HepG2 (cell line): ENCODE data around the gene ATOH8. TPM values are rescaled to one million over a fixed set of nuclear protein-coding genes. Genes with fewer than 3 reads are reported as not detected.
A peak's percentile ranks its signal among the peaks of the same experiment; 100 is the strongest.

ENCODE experiments used
- ATAC-seq: fragments of 200-7000 bp; cut with Tn5 transposase; 3 replicates; pipeline ENCODE4 v1.9.1; 2020; ENCODE audit warnings: mild to moderate bottlenecking, moderate library complexity
- BruUV-seq: library from RNA; stranded (reverse); fragments of 400-500 nt; replicated peaks from 2 replicates; lab custom pipeline; 2021; lab: Mats Ljungman, UMichigan
- CTCF ChIA-PET: fragments of 300-600 bp; formaldehyde crosslinking; extraction: SDS; loops from one replicate; lab custom pipeline; 2021; ENCODE audit warnings: low total read pairs, inconsistent platforms, low intra/inter-chr PET ratio; lab: Yijun Ruan, JAX
- POLR2A ChIA-PET: fragments of 350-600 bp; sonication (Branson Sonifier 250); formaldehyde crosslinking; loops from one replicate; lab custom pipeline; 2020; ENCODE audit warnings: antibody characterized with exemption, inconsistent platforms; lab: Yijun Ruan, JAX
- DNase-seq: peaks from one replicate; pipeline ENCODE4 v3.0.0-alpha.2; 2015; ENCODE audit warnings: low spot score
- FAIRE-seq: peaks from 3 replicates; lab custom pipeline; 2011; peaks lifted over from hg19 to GRCh38; lab: Jason Lieb, UNC
- H2AFZ ChIP-seq: one replicate; pipeline ENCODE4 v1.6.1; 2011; ENCODE audit warnings: low read length, inconsistent platforms
- H3K27ac ChIP-seq: fragments of 300-600 bp; 3 replicates; pipeline ENCODE4 v1.8.0; 2011; ENCODE audit warnings: mixed run types, mild to moderate bottlenecking, mixed read lengths, low read length, inconsistent platforms; ENCODE audit not compliant: insufficient read depth; ENCODE audit errors: extremely low read length
- H3K27me3 ChIP-seq, 2 experiments: fragments of 200-600 bp in 1 of 2; 2 replicates in 1 of 2; 3 replicates in 1 of 2; pipeline versions ENCODE4 v1.6.0 to v1.8.0; 2011; ENCODE audit warnings: low read length in 2 of 2, mild to moderate bottlenecking in 2 of 2, moderate library complexity in 2 of 2, inconsistent platforms in 1 of 2; ENCODE audit not compliant: insufficient read depth in 2 of 2, control insufficient read depth in 1 of 2
- H3K36me3 ChIP-seq, 2 experiments: fragments of 200-600 bp in 1 of 2; replicated peaks in 1 of 2; 2 replicates in 1 of 2; 3 replicates in 1 of 2; pipeline versions ENCODE4 v1.5.1 to v1.8.0; 2011; ENCODE audit warnings: low read length in 2 of 2, inconsistent platforms in 1 of 2; ENCODE audit not compliant: insufficient read depth in 2 of 2, control insufficient read depth in 1 of 2
- H3K4me1 ChIP-seq: 2 replicates; pipeline ENCODE4 v1.5.1; 2012; ENCODE audit warnings: low read length, inconsistent platforms; ENCODE audit not compliant: insufficient read depth
- H3K4me2 ChIP-seq: 2 replicates; pipeline ENCODE4 v1.6.0; 2011; ENCODE audit warnings: low read depth, low read length, inconsistent platforms
- H3K4me3 ChIP-seq, 3 experiments: fragments of 200-600 bp in 1 of 3; sonication (generic), shearing (Covaris generic) in 1 of 3; replicated peaks in 1 of 3; 2 replicates each; pipeline ENCODE4 v1.5.1; 2011 to 2016; ENCODE audit warnings: low read length in 3 of 3, inconsistent platforms in 2 of 3, low read depth in 2 of 3, mild to moderate bottlenecking in 2 of 3, control low read depth in 1 of 3, mixed read lengths in 1 of 3; ENCODE audit not compliant: insufficient read depth in 1 of 3
- H3K79me2 ChIP-seq: one replicate; pipeline ENCODE4 v1.6.1; 2011; ENCODE audit warnings: low read length, inconsistent platforms; ENCODE audit not compliant: insufficient read depth
- H3K9ac ChIP-seq: 2 replicates; pipeline ENCODE4 v1.6.0; 2011; ENCODE audit warnings: mild to moderate bottlenecking, low read depth, low read length, inconsistent platforms; ENCODE audit not compliant: insufficient read depth
- H3K9me3 ChIP-seq: 2 replicates; pipeline ENCODE4 v1.5.1; 2012; ENCODE audit warnings: mild to moderate bottlenecking, low read length
- H4K20me1 ChIP-seq: 2 replicates; pipeline ENCODE4 v1.6.0; 2011; ENCODE audit warnings: inconsistent platforms, mild to moderate bottlenecking, low read length, moderate library complexity; ENCODE audit not compliant: insufficient read depth
- FOSL2 ChIP-seq: sonication (generic); formaldehyde crosslinking; IDR thresholded peaks from 2 replicates; pipeline ENCODE4 v1.4.0; 2020; ENCODE audit warnings: missing genetic modification reagents
- KDM4B ChIP-seq: sonication (generic); formaldehyde crosslinking; IDR thresholded peaks from 2 replicates; pipeline ENCODE4 v1.4.0; 2020; ENCODE audit warnings: missing genetic modification reagents
- ZFP36 ChIP-seq: fragments of 150-350 bp; IDR thresholded peaks from 2 replicates; pipeline ENCODE4 v1.6.1; 2018; ENCODE audit warnings: borderline replicate concordance, low read length, low read depth; ENCODE audit not compliant: partially characterized antibody
- ZNF24 ChIP-seq: fragments of 450-650 bp; IDR thresholded peaks from 2 replicates; pipeline ENCODE4 v1.6.1; 2017; ENCODE audit warnings: antibody characterized with exemption, mild to moderate bottlenecking
- ZNF251 ChIP-seq: sonication (generic); formaldehyde crosslinking; IDR thresholded peaks from 2 replicates; pipeline ENCODE4 v1.9.0; 2021; ENCODE audit warnings: mild to moderate bottlenecking, missing genetic modification reagents
- ZNF660 ChIP-seq: sonication (generic); formaldehyde crosslinking; IDR thresholded peaks from 2 replicates; pipeline ENCODE4 v1.5.1; 2020; ENCODE audit warnings: mild to moderate bottlenecking, low read depth, missing genetic modification reagents, borderline replicate concordance
- WGBS: methylation state at CpG from one replicate; pipeline ENCODE4 v1.1.6; 2017; ENCODE audit warnings: low lambda C conversion rate; 5-methylcytosine and 5-hydroxymethylcytosine counted together
- in situ Hi-C: cut with HindIII; loops from 2 replicates; pipeline ENCODE4 v1.10.0; 2017; ENCODE audit warnings: low pct_unique_long_range_greater_than_20kb; ENCODE audit not compliant: extremely low pct_ligation_motif_present
- intact Hi-C: fragments of 100-400 bp; cut with micrococcal nuclease; formaldehyde crosslinking; loops from one replicate; pipeline ENCODE4 v1.10.0; 2022; ENCODE audit not compliant: unreplicated experiment
- polyA plus RNA-seq, 8 experiments: library from polyadenylated mRNA; depleted of rRNA in 3 of 8; stranded (reverse) in 7 of 8; unstranded in 1 of 8; fragments of >200 nt; fragmentation: Illumina TruSeq in 4 of 8; extraction: Trizol in 4 of 8; gene quantifications; 2 replicates each; pipeline versions ENCODE4 v1.2.1 to v1.2.3, GENCODE V29; 2011 to 2016; ENCODE audit warnings: low read depth in 4 of 8, missing spikeins in 1 of 8, mixed read lengths in 1 of 8; ENCODE audit not compliant: insufficient read depth in 1 of 8
- total RNA-seq, 5 experiments: library from RNA; depleted of rRNA; stranded (reverse); fragments of >200 nt; fragmentation: Illumina TruSeq; extraction: Trizol; gene quantifications; 2 replicates each; pipeline ENCODE4 v1.2.3, GENCODE V29; 2016; ENCODE audit warnings: low read depth in 1 of 5
- TF ChIP-seq, protein P1 (sequence below): sonication (generic); formaldehyde crosslinking; IDR thresholded peaks from 2 replicates; pipeline ENCODE4 v1.5.1; 2020; ENCODE audit warnings: missing genetic modification reagents, mild to moderate bottlenecking, borderline replicate concordance
- TF ChIP-seq, protein P2 (sequence below): sonication (generic); formaldehyde crosslinking; IDR thresholded peaks from 2 replicates; pipeline ENCODE4 v1.5.0; 2020; ENCODE audit warnings: mild to moderate bottlenecking, missing genetic modification reagents

Gene ATOH8
- total and polyA plus RNA-seq, 2 of the 13 experiments (the other 11 are each of a cell fraction or from before 2014, with no cell fraction given), result 0.13 to 0.61 TPM

DNA sequence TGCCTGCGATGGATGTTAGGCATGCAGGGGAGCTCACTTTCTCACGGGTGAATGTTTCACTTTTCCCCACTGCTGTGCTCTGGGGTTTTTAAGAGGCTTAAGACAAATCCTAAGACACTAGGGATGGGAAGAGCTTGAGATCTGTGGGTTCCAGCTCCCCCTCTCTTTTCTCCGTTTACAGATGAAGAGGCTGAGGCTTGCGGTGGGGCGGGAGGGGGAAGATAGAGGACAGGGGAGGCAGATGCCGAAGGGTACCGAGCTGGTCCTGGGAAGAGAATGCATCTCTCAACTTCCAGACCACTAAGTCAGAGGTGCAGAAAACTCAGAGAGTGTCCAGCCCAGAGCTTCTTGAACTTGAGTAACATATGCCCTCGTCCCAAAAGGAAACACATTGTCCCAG, 8.2 kb upstream of the ATOH8 start (continued):
- TF ChIP-seq FOSL2 (CRISPR knock-in tag) (no peak), KDM4B (CRISPR knock-in tag) (no peak), ZNF24 (no peak)
- TF ChIP-seq, protein P1, sequence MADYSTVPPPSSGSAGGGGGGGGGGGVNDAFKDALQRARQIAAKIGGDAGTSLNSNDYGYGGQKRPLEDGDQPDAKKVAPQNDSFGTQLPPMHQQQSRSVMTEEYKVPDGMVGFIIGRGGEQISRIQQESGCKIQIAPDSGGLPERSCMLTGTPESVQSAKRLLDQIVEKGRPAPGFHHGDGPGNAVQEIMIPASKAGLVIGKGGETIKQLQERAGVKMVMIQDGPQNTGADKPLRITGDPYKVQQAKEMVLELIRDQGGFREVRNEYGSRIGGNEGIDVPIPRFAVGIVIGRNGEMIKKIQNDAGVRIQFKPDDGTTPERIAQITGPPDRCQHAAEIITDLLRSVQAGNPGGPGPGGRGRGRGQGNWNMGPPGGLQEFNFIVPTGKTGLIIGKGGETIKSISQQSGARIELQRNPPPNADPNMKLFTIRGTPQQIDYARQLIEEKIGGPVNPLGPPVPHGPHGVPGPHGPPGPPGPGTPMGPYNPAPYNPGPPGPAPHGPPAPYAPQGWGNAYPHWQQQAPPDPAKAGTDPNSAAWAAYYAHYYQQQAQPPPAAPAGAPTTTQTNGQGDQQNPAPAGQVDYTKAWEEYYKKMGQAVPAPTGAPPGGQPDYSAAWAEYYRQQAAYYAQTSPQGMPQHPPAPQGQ (CRISPR knock-in tag), result no peak
- TF ChIP-seq, protein P2, sequence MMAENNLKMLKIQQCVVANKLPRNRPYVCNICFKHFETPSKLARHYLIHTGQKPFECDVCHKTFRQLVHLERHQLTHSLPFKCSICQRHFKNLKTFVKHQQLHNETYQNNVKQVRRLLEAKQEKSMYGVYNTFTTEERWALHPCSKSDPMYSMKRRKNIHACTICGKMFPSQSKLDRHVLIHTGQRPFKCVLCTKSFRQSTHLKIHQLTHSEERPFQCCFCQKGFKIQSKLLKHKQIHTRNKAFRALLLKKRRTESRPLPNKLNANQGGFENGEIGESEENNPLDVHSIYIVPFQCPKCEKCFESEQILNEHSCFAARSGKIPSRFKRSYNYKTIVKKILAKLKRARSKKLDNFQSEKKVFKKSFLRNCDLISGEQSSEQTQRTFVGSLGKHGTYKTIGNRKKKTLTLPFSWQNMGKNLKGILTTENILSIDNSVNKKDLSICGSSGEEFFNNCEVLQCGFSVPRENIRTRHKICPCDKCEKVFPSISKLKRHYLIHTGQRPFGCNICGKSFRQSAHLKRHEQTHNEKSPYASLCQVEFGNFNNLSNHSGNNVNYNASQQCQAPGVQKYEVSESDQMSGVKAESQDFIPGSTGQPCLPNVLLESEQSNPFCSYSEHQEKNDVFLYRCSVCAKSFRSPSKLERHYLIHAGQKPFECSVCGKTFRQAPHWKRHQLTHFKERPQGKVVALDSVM (CRISPR knock-in tag), result no peak

DNA sequence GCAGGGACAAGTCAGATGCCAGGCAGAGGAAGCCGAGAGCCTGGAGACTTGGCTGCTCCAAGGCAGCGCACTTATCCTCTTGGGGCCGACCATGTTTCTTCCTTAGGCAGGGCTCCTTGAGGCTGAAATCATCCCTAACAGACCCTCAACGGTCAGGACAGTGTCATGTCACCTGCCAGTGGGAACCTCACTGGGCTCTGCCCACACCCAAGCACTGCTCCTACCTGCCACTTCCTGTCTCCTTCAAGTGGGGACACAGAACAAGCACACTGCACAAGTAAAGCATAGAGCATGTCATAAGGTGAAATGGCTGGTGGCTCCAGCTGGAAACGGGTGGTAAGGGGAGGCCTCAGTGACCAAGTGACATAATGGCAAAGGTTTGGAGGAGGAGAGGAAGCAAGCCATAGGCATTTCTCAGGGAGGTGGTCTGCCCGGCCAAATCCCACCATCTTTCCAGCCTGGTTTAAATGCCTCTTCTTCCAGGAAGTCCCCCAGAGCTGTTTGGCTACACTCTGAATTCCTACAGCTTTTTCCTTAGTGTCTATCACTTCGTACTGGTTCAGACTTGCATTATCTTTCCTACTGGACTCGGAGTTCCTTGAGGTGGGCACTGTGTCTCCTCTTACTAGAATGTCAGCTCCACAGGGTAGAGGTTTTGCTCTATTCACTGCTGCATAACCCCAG, 7.3 kb upstream of the ATOH8 start:
- Histone ChIP-seq H3K4me3 (no peak overlapping the region), H3K4me1 (peaks cover 25% of the 10 kb centered on the region), H3K9ac (no peak overlapping the region), H3K27me3 (peaks cover 0 to 15% of the 10 kb centered on the region in 2 experiments; a peak in 3 of 5 replicates), H3K9me3 (no peaks in the 10 kb centered on the region), H3K79me2 (no peaks in the 10 kb centered on the region), H3K4me2 (no peak overlapping the region), H2AFZ (no peak overlapping the region), H4K20me1 (no peaks in the 10 kb centered on the region), H3K27ac (no peak overlapping the region), H3K36me3 (no peaks in the 10 kb centered on the region)
- TF ChIP-seq ZFP36 (peak; percentile 24), ZNF660 (no peak), ZNF251 (CRISPR knock-in tag) (no peak)
- ChIA-PET POLR2A (no interaction called here), CTCF (no interaction called here)
- BruUV-seq, result no TSS peak
- intact Hi-C loops (no loop called here), in situ Hi-C loops (no loop called here)
- ATAC-seq, result no peak
- FAIRE-seq, result no peak
- DNase-seq, result no peak
- WGBS, result 67% methylated on average over 7 of the region's 8 CpGs
